SK-N-MC (cell line): Measurements from ENCODE around the gene DPM2.

Experiments used
- EZH2 ChIP-seq: fragments of 200-600 bp; sonication (generic); IDR thresholded peaks from one replicate; pipeline ENCODE4 v1.6.1; 2017; ENCODE audit warnings: antibody characterized with exemption
- FOXP2 ChIP-seq: optimal IDR thresholded peaks from 2 replicates; pipeline ENCODE3; 2011; ENCODE audit warnings: mild to moderate bottlenecking, moderate library complexity; ENCODE audit not compliant: insufficient read depth; ENCODE audit errors: extremely low read length, control extremely low read depth
- POLR2AphosphoS5 ChIP-seq: IDR thresholded peaks from 2 replicates; pipeline ENCODE4 v1.6.1; 2012; ENCODE audit warnings: mild to moderate bottlenecking, low read depth, low read length, borderline replicate concordance

DNA sequence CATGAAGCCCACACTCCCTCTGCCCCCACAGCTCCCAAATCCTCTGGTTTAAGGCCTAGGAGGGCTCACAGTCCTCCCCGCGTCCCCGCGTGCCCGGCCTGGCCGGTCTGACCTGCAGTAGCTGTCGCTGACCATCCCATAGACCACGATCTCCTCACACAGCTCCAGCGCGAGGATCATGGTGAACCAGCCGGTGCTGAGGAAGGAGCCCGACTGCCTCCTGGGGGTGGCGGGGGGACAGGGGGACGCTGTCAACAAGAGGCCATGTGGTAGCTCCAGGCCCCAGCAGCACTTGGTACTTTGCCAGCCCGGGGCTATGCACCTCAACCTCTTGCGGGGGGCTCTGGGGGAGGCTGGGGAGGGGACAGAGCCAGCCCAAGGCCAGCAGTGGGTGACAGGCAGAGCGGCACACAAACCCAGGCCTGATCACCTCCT, 27.8 kb downstream of the DPM2 start:
- TF ChIP-seq POLR2AphosphoS5: no peak
- no peak for TF ChIP-seq EZH2
- TF ChIP-seq FOXP2: no peak
